SHP77 (cell line): ENCODE data around the gene MAGI3.
"Not testable (repeated sequence)": the region's sequence is repeated elsewhere in the genome, so short reads cannot be mapped to it uniquely, and the experiment has no call there.

Experiments
- DNase-seq, 2 experiments: peaks; one replicate each; lab custom pipeline; 2025; lab: John Stamatoyannopoulos, UW

Gene MAGI3

DNA sequence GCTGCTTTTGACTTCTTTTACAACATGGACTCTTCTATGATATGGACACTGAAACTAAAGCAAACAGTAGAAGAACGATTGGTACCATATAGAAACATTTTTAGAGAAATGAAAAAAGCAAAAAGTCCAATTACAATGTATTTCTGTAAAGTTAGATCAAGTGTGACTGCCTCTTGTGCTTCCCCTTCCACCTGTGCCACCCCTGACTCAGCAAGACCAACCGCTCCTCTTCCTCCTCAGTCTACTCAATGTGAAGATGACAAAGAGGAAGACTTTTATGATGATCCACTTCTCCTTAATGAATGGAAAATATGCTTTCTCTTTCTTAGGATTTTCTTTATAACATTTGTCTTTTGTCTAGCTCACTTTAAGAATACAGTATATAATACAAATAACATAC lies 302.0 kb downstream of the MAGI3 start:
- DNase-seq = no peak

DNA sequence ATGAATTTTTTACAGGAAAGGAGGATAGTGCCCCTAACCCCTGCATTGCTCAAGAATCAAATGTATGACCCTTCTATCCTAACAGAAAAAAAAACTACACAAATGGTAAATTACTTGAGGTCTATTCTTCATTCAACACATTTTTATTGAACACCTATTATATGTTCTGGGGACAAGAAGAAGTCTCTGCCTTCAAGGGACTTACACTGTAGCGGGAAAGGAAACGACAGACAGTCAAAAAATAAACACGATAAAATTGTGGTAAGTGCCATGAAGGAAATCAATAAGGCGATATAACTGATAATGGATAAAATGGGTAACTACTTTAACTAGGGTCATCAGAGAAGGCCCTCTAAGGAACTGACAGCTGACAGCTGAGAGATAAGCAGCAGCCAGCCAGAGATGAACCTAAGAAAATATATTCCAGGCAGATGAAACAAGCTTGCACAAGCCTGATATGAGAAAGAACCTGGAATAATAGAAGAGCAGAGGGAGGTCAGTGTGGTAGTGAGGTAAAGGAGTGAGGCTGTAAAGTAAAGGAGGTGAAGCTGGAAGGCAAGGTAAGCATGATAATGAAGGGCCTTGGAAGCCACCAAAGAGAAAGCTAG lies 302.6 kb downstream of the MAGI3 start:
- DNase-seq = no peak

DNA sequence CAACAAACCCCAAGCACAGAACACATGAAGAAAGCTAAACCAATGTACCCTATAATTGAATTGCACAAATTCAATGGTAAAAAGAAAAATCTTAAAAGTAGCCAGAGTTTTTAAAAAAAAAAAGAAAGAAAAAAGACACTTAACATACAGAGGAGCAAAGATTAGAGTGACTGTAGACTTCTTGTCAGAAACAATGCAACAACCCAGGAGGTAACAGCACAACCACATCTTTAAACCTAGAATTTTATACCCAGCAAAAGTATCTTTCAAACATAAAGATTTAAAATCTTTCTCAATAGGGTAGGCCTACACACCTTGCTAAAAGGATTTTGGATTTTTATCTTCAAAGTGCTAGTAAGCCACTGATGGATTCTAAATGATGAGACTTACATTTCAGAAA lies 304.6 kb downstream of the MAGI3 start:
- no peak for DNase-seq

DNA sequence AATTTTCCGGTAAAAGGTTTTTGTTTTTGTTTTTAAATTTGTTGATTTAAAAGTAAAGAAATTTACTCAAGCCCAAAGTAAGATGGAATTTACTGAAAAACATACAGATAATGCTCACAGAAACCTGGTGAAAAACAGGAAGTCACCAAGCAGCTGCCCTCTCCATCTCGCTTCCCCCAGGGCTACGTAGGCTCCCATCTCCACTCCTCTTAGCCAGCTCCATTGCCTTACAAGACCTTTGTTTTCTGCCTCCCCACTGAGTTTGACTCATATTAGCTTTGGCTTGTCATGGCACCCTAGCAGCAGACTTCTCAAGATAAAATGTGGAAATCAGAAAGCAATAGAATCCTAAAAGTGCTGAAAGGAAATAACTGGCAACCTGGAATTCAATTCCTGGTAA lies 311.1 kb downstream of the MAGI3 start:
- no peak for DNase-seq

DNA sequence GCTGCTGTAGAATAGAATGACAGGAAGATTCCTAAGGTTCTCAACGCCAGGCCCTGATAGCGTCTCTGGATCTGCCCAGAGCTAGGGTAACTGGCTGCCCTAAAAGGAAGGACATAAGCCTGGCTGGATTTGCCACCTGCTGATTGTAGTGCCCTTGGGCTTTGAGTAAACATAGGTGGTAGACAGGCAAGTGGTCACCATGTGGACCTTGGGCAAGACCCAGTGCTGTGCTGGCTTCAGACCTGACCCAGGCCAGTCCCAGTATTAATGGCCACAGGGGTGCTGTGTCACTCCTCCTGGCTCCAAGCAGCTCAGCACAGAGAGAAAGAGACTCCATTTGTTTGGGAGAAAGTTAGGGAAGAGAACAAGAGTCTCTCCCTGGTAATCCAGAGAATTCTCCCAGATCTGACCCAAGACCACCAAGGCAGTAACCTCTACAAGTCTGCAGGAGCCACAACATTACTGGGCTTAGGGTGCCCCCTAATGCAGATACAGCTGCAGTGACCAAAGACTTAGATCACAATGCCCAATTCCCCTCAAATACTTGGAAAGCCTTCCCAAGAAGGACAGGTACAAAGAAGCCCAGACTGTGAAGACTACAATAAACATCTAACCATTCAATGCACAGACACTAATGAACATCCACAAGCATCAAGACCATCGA lies 324.4 kb downstream of the MAGI3 start:
- DNase-seq = no peak

DNA sequence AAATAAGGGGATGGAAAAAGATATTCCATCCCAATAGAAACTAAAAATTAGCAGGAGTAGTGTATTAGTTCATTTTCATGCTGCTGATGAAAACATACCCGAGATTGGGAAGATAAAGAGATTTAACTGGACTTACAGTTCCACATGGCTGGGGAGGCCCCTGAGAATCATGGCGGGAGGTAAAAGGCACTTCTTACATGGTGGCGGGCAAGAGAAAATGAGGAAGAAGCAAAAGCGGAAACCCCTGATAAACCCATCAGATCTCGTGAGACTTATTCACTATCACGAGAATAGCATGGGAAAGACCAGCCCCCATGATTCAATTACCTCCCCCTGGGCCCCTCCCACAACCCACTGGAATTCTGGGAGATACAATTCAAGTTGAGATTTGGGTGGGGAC lies 327.2 kb downstream of the MAGI3 start:
- not testable (repeated sequence) for DNase-seq

DNA sequence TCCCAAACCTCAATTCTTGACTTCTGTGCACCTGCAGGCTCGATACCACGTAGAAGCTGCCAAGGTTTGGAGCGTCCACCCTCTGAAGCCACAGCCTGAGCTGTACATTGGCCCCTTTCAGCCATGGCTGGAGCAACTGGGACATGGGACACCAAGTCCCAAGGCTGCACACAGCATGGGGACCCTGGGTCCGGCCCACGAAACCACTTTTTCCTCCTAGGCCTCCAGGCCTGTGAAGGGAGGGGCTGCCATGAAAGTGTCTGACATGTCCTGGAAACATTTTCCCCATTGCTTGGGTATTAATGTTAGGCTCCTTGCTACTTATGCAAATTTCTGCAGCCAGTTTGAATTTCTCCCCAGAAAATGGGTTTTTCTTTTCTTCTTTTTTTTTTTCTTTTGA lies 328.3 kb downstream of the MAGI3 start:
- not testable (repeated sequence) for DNase-seq

DNA sequence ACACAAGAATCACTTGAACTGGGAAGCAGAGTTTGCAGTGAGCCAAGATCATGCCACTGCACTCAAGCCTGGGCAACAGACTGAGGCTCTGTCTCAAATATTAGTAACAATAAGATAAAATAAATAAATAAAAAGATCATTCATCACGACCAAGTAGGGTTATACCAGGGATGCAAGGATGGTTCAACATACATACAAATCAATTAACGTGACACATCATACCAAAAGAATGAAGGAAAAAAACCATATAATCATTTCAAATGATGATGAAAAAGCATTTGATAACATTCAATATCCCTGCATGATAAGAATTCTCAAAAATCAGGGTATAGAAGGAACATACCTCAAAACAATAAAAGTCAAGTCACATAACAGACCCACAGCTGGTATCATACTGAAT lies 330.7 kb downstream of the MAGI3 start:
- no peak for DNase-seq

DNA sequence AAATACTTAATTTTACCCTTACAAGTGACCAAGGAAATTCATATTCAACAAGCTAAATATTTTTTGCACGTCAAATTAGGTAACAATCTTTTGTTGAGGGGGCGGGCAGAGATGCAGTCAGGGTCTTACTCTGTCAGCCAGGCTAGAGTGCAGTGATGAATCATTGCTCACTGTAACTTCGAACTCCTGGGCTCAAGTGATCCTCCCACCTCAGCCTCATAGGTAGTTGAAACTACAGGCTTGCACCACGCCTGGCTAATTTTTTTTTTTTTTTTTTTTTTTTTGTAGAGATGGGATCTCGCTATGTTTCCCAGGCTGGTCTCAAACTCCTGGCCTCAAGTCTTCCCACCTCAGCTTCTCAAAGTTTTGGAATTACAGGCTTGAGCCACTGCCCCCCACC lies 342.5 kb downstream of the MAGI3 start:
- DNase-seq = no peak

DNA sequence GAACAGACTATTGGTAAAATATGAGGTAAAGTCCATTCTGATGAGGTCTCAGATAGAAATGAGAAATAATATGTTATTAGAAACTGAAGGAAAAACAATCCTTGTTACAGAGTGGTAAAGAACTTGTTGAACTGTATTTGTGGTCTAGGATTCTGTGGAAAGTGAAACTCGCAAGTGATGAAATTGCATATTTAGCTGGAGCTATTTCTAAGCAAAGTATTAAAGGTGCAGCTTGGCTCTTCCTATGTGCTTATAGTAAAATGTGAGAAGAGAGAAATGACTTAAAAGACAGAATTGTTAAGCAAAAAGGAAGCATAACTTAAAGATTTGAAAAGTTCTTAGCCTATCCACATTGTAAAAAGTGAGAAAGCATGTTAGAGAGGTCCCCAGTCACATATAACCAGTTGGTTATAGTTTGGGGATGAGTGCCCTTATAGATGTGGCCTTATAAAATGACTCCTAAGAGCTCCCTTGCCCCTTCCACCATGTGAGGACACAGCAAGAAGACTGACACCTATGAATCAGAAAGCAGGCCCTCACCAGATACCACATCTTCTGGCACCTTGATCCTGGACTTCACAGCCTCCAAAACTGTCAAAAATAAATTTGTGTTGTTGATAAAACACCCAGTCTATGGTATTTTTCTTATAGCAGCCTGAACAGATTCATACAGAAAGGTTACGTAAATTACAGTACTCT lies 344.2 kb downstream of the MAGI3 start:
- no peak for DNase-seq
